Activated CD8-positive, alpha-beta T cell treated with anti-CD3 and anti-CD28 coated beads for 36 hours (primary cell): ENCODE results near the gene ABR. TPM values are rescaled to one million over a fixed set of nuclear protein-coding genes. Genes with fewer than 3 reads are reported as not detected.

ENCODE experiments used
- ATAC-seq: fragments of 200-7000 bp; cut with Tn5 transposase; one replicate; pipeline ENCODE4 v1.10.0; 2021; ENCODE audit warnings: mild to moderate bottlenecking, moderate library complexity
- CTCF ChIA-PET: fragments of 350-600 bp; sonication (Branson Sonifier 250); formaldehyde crosslinking; loops from one replicate; lab custom pipeline; 2021; ENCODE audit warnings: antibody characterized with exemption; lab: Charles Lee
- POLR2A ChIA-PET: fragments of 350-600 bp; sonication (Branson Sonifier 250); formaldehyde crosslinking; loops from one replicate; lab custom pipeline; 2021; ENCODE audit warnings: antibody characterized with exemption; lab: Charles Lee
- DNase-seq: peaks from one replicate; pipeline ENCODE4 v3.0.0-alpha.2; 2020
- H3K27ac Mint-ChIP-seq: one replicate; pipeline ENCODE4 v1.8.0; 2021; ENCODE audit warnings: mild to moderate bottlenecking, mixed read lengths
- H3K27me3 Mint-ChIP-seq: one replicate; pipeline ENCODE4 v1.8.0; 2021; ENCODE audit warnings: mixed read lengths
- H3K36me3 Mint-ChIP-seq: one replicate; pipeline ENCODE4 v1.8.0; 2021; ENCODE audit warnings: low read depth, mixed read lengths
- H3K4me1 Mint-ChIP-seq: one replicate; pipeline ENCODE4 v1.8.0; 2021; ENCODE audit warnings: low read depth, mixed read lengths
- H3K4me3 Mint-ChIP-seq: one replicate; pipeline ENCODE4 v1.8.0; 2021; ENCODE audit warnings: mild to moderate bottlenecking, moderate library complexity, mixed read lengths
- H3K9me3 Mint-ChIP-seq: one replicate; pipeline ENCODE4 v1.8.0; 2021; ENCODE audit warnings: mixed read lengths
- intact Hi-C: fragments of 100-400 bp; cut with micrococcal nuclease; formaldehyde crosslinking; loops from one replicate; pipeline ENCODE4 v1.10.0; 2022
- total RNA-seq, 2 experiments: library from RNA; stranded (reverse); gene quantifications; one replicate each; pipeline ENCODE4 v1.2.3, GENCODE V29; 2021
- TF ChIP-seq, protein P1 (sequence below): fragments of 200-600 bp; IDR thresholded peaks from one replicate; pipeline ENCODE4 v1.8.0; 2022; ENCODE audit warnings: antibody characterized with exemption, mild to moderate bottlenecking

ABR gene
- total RNA-seq, 2 experiments from 2014 or later: 44.4 to 46.6 TPM

DNA sequence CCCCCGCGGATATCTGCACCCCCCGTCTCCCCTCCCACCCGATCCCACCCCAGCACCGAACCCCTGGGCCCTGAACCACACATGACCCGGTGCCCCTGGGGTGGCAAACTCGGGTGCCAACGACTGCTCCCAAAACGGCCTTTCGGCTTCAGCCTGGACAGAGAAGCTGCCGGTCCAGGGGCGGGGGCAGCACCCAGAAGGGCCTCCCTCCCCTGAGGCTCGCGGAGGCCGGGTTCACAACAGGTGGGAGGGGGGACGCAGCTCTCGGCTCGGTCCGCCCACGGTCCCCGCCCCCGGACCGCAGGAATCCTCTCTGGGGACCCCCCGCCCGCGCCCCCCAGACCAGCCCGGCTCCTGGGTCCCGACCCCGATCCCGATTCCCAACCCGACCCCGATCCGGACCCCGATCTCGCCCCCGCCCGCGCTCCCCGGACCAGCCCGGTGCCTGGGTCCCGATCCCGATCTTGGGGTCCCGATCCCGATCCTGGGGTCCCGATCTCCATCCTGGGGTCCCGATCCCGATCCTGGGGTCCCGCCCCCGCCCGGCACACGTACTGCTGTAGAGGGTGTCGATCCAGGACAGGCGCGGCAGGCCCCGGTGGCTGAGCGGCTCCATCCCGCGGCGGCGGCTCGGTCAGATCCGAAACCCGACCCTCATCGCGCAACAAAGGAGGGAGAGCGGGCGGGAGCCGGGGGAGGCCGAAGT lies 516 bp downstream of the ABR start:
- Mint-ChIP-seq H3K4me3 (peak overlapping the region; percentile 67), H3K27ac (no peak overlapping the region), H3K4me1 (peaks cover 15% of the 10 kb centered on the region), H3K36me3 (no peaks in the 10 kb centered on the region), H3K27me3 (peaks cover 2% of the 10 kb centered on the region), H3K9me3 (no peaks in the 10 kb centered on the region)
- ATAC-seq (peak; percentile 24), DNase-seq (peak; percentile 21)
- TF ChIP-seq, protein P1, sequence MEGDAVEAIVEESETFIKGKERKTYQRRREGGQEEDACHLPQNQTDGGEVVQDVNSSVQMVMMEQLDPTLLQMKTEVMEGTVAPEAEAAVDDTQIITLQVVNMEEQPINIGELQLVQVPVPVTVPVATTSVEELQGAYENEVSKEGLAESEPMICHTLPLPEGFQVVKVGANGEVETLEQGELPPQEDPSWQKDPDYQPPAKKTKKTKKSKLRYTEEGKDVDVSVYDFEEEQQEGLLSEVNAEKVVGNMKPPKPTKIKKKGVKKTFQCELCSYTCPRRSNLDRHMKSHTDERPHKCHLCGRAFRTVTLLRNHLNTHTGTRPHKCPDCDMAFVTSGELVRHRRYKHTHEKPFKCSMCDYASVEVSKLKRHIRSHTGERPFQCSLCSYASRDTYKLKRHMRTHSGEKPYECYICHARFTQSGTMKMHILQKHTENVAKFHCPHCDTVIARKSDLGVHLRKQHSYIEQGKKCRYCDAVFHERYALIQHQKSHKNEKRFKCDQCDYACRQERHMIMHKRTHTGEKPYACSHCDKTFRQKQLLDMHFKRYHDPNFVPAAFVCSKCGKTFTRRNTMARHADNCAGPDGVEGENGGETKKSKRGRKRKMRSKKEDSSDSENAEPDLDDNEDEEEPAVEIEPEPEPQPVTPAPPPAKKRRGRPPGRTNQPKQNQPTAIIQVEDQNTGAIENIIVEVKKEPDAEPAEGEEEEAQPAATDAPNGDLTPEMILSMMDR: no peak
- intact Hi-C loops: no loop called here
- POLR2A ChIA-PET: interaction anchor here (0.6 to 2.6 kb wide), 5 partner anchors 19 to 102 kb away, joined by 3 to 12 read pairs (median 3); no protein-coding TSS in a partner anchor
- CTCF ChIA-PET: interaction anchor here (3.7 kb wide), 1 partner anchor 9 kb away, joined by 20 read pairs; no protein-coding TSS in a partner anchor

DNA sequence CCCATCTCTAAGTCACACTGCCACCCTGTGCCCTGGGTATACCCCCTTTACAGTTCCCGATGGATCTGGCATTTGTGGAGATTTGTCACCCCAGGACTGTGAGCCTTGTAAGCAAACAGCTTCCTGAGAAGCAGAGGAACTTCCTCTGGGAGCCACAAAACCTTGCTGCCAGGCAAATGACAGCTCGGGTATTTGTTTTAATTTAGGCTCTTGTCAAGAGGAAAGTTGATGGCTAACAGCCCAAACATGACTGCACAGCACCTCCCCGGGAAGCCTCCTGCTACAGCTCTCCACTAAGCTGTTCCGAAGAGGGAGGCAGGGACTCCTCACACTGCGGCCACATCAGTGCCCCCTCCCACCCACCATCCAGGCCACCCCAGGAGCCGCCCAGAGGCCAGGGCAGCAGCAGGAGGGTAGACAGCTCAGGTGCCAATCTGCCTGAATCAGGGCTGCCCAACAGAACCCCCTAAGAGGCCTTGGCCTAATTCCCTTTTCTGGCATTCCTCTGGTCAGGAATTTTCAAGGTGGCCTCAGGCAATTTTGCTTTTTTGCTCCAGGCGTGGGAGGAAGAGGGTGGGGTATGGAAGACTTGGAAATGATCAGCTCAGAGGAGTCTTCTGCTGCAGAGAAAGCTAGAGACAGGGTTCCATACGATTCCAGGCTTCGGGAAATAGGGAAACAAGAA lies 2.6 kb downstream of the ABR start:
- no peak for ATAC-seq
- intact Hi-C loops: no loop called here
- no peaks in the 10 kb centered on the region for H3K36me3 Mint-ChIP-seq
- no peak overlapping the region for H3K27ac Mint-ChIP-seq
- ChIA-PET CTCF (interaction anchor here (0.8 to 3.7 kb wide), 5 partner anchors 9 to 57 kb away, joined by 3 to 20 read pairs (median 3); no protein-coding TSS in a partner anchor), POLR2A (interaction anchor here (1.2 to 2.6 kb wide), 2 partner anchors 20 to 25 kb away, joined by 3 to 12 read pairs; no protein-coding TSS in a partner anchor)
- no peak for DNase-seq
- TF ChIP-seq, protein P1: no peak
- no peaks in the 10 kb centered on the region for H3K9me3 Mint-ChIP-seq
- no peak overlapping the region for H3K4me3 Mint-ChIP-seq
- peaks cover 7% of the 10 kb centered on the region for H3K4me1 Mint-ChIP-seq
- peaks cover 2% of the 10 kb centered on the region for H3K27me3 Mint-ChIP-seq

DNA sequence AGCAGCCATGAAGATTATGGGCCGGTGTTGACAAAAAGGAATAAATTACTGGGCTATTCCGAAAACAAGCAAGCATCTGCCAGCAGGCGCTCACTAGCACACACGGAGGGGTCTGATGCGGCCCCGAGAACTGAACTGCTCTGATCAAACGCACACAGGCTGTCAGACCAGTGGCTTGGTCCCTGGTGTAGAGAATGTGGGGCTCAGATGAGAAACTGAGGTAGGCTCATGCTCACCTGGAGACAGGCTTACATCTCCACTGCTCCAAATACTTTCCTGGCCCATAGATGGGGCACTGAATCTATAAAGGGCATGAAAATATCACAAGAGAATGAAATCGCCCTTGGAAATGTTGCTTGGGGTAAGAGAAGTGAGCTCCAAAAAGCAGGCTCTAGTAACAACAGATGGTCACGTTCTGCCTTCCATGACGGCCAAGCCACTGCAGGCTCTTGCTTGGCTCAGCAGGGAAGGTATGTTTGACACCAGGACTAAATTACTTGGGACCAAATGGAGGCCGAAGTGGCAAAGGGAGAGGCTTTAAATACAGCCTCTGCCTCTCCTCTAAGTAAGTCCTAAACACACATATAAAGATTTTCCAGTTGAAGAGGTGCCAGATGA lies 5.4 kb downstream of the ABR start:
- Mint-ChIP-seq H3K36me3 (no peaks in the 10 kb centered on the region), H3K4me3 (no peak overlapping the region), H3K27ac (no peak overlapping the region), H3K4me1 (peaks cover 7% of the 10 kb centered on the region), H3K27me3 (peaks cover 2% of the 10 kb centered on the region), H3K9me3 (no peaks in the 10 kb centered on the region)
- CTCF ChIA-PET: interaction anchor here (1.2 kb wide), 1 partner anchor 13 kb away, joined by 3 read pairs; no protein-coding TSS in a partner anchor
- POLR2A ChIA-PET: interaction anchor here (1.0 kb wide), 1 partner anchor 10 kb away, joined by 3 read pairs; no protein-coding TSS in a partner anchor
- no peak for DNase-seq
- ATAC-seq: no peak
- intact Hi-C loops: no loop called here
- TF ChIP-seq, protein P1: no peak

DNA sequence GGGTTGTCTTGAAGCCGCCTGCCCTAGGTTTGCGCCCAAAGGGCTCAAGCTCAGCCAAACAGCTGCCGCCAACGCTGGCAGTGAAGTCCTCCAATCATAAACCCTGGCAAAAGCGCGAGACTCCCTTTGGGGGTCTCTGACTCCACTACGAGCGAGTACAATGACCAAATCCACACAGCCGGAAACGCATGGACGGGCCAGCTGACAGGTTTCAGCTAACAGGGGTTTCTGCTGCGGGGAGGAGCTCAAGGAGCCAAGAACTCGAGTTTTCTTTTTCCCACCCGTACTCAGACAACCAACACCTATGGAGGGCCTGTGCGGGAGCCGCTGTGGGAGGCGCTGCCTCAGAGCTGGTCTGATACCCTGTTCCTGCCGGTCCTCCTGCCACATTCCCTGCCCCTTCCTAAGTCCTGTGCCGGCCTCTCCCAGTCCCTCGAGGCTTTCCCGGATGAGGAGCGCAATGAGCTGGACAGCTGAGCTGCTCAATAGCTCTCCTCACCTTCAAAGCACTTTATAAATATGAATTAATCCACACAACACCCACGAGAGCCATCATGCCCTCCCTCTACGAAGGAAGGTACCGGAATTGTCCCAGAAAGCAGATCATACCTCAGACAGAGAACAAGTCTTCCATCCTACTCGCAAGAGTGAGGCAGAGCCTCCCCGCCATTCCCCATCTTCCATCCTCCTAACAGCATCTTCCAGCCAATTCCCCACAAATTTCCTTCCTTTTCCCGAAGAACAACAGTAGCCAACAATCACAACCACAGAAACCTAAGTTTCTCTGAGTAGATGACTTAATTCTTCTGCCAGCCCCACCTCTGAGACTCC lies 6.1 kb downstream of the ABR start:
- H3K4me3 Mint-ChIP-seq: no peak overlapping the region
- no peaks in the 10 kb centered on the region for H3K36me3 Mint-ChIP-seq
- H3K4me1 Mint-ChIP-seq: peaks cover 6% of the 10 kb centered on the region
- ChIA-PET CTCF (interaction anchor here (0.9 to 1.2 kb wide), 2 partner anchors 13 to 14 kb away, joined by 3 read pairs; no protein-coding TSS in a partner anchor), POLR2A (interaction anchor here (1.0 kb wide), 1 partner anchor 11 kb away, joined by 3 read pairs; no protein-coding TSS in a partner anchor)
- no peak for ATAC-seq
- DNase-seq: no peak
- H3K27me3 Mint-ChIP-seq: peaks cover 2% of the 10 kb centered on the region
- no peak overlapping the region for H3K27ac Mint-ChIP-seq
- TF ChIP-seq, protein P1: no peak
- intact Hi-C loops: no loop called here
- H3K9me3 Mint-ChIP-seq: no peaks in the 10 kb centered on the region
